Measurements from ENCODE around the gene ANXA4. TPM values are rescaled to one million over a fixed set of nuclear protein-coding genes. Genes with fewer than 3 reads are reported as not detected.

The ANXA4 gene
- 2,875 TPM for total RNA-seq

DNA sequence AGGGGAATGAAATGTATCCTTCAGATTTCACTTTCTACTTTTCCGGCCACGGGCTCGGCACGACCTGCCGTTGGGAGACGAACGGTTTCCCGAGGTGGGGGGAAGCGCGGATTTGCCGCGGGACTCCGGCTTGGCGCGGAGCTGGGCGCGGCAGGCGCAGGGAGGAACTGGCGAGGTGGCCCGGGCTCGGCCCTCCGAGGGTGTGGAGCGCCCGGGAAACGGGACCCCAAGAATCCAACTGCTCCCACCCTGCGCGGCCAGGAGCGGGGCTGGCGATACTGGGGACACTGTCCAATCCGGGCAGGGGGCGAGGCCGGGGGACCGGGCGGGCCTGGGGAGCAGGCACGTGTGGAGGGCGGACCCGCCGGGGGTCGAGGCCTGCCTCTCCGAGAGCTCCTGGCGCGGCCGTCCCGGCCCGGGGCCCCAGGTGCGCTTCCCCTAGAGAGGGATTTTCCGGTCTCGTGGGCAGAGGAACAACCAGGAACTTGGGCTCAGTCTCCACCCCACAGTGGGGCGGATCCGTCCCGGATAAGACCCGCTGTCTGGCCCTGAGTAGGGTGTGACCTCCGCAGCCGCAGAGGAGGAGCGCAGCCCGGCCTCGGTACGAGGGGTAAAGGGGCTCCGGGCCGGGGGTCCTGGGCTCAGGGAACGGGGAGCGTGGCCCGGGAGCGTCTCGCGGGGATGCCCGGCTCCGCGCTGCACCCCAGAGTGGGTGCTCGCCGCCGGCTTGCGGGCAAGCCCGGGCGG is at the start of gene ANXA4:
Gene ANXA4, plus strand, starts transcription at position 560 of the 747 bp plus-strand sequence. CDS start 39,432 bp downstream, outside the sequence.
- DNase-seq (ENCODE audit: low spot score): peak; percentile 91

DNA sequence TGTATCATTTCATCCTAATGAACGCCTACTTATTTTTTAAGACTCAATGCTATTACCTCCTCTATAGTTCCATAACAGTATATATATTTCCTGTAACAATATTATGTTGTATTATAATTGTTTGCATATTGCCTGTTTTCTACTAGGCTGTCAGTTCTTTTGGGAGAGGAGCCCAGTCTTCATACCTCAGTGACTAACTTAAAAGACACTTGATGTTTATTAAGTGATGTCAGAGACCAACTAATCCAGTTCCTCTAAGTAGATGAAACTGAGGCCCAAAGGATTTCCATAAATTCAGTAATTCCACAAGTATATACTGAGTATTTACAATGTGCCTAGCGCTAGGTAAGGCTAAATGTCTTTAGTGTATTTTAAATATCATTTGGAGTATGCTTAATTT is 49.5 kb upstream of the ANXA4 start:
- DNase-seq (ENCODE audit: low spot score): no peak

DNA sequence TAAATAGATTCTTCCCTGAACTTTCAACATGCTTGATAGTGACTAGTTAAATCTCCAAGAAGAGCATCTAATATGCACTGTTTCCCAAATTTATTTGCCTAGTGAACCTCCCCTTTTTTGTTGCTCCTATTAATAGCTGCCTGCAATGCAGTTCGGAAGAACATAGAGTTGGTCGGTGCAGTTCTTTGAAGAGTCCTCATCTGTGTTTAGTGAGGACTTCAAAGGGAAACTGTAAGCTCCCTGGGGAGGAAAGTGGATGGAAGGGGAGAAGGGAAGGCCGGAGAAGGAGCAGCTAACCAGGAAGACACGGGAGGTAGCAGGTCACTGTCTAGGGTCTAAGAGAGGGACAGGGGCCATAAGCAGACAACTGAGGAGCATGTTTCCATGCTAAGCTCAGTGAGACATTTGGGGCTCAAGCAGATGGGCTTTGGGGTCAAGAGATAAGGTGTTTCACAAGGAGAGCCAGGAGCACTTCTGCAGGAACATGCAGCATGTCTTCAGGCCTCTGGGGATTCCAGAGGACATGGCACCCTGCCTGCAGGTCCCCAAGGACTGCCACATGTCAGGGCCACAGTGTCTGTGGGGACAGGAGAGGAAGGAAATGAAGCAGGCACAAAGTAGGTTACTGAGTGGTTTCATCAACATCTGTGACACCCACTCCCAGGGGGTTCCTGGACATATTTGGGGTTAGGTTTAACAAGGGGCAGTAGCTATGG is 48.7 kb upstream of the ANXA4 start:
- no peak for DNase-seq (ENCODE audit: low spot score)

DNA sequence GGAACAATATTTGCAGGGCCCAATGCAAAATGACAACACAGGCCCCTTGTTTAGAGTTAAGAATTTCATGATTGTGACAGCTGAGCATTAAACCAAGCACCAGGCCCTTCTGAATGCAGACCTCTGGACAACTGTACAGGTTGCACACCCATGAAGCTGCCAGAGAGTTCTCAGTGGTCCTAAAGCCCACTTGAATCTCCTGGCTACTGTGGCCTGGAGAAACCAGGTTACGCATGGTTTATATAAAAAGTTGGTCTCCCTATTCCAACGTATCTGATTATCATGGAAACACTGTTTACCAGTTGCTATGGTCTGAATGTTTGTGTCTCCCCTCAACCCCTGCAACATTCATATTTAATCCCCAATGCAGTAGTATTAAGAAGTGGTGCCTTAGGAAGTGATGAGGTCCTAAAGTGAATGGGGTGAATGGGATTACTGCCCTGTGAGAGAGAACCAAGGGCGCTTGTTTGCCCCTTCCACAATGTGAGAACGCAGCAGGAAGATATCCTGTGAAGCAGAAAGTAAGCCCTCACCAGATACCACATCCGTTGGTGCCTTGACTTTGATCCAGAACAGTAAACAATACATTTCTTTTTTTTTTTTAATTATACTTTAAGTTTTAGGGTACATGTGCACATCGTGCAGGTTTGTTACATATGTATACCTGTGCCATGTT is 48.0 kb upstream of the ANXA4 start:
- no peak for DNase-seq (ENCODE audit: low spot score)

DNA sequence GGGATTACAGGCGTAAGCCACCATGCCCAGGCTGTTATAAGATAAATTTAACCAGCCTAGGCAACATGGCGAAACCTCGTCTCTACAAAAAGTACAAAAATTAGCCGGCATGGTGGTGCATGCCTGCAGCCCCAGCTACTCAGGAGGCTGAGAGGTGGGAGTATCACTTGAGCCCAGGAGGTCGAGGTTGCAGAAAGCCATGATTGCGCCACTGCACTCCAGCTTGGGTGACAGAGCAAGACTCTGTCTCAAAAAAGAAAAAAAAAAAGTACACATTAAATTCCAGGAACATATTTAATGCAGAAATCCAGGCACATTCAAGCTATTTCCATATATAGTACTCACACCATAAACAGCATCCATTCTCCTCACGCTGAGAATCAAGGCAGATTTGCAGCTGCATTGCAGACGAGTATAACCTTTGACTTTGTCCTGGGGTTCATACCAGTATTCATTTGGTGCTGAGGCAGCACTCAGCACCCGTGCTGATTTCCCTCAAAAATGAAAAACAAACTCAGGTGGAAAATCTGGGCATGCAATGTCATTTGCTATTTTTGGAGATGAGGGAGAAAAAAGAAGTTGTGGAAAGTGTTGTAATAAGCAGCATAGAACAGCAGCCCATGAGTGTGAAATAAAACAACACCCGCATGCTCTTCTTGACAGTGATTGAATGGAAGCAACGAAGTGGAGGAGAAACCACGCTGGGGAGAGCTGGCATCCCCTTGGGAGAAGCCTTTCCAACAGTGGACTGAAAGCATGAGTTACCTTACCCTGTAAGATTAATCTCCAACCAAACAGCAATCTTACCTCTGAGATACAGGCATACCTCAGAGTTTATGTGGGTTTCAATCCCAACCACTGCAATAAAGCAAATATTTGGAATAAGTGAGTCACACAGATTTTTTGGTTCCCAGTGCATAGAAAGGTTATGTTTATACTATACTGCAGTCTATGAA is 46.8 kb upstream of the ANXA4 start:
- DNase-seq (ENCODE audit: low spot score): no peak

DNA sequence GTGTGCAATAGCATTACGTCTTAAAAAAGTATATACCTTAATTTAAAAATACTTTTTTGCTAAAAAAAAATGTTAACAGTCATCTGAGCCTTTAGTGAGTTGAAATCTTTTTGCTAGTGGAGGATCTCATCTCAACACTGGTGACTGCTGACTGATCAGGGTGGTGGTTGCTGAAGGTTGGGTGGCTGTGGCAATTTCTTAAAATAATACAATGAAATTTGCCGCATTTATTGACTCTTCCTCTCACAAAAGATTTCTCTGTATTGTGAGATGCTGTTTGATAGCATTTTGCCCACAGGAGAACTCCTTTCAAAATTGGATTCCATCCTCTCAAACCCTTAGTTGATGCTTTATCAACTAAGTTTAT is 46.1 kb upstream of the ANXA4 start:
- no peak for DNase-seq (ENCODE audit: low spot score)

DNA sequence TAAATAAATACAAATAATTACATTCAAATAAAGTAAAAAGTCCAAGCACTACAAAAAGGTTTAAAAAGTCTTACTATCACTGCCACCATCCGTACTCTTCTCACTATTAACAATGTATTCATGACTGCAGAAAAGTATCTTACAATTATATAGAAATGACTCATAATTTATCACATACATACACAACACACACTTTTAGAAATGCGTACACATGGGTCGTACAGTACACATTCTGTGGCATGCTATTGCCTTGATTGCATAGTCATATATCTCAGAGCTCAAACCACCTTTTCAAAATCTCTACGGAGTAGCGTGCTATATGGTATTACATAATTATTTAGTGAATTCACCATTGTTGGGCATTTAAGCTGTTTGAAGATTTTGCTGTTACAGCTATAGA is 41.6 kb upstream of the ANXA4 start:
- no peak for DNase-seq (ENCODE audit: low spot score)

DNA sequence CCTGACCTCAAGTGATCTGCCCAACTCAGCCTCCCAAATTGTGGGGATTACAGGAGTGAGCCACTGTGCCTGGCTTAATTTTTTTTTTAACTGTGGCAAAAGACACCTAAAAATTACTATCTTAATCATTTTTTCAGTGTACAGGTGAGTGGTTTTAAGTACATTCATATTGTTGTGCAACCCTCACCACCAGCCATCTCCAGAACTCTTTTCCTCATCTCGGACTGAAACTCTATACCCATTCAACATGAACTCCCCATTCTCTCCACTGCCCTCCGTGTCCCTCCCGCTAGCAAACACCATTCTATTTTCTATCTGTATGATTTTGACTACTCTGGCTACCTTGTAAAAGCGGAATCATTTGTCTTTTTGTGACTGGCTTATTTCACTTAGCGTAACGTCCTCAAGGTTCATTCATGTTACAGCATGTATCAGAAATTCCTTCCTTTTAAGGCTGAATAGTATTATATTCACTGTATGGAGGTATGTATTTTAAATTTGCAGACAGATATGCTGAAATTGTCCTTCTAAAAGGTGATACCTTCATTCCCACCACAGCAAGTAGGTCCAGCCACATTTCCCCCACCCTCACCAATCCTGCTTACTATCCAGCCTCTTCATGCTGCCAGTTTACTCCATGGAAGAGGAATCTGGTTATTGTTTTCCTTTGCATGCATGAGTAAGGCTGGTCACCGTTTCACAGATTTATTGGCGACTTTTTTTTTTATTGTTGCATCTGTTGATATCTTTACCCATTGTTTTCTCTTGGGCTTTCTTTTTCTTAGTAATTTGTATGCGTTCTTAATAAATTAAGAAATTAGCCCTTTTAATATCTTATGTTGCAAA is 40.6 kb upstream of the ANXA4 start:
- DNase-seq (ENCODE audit: low spot score): no peak

DNA sequence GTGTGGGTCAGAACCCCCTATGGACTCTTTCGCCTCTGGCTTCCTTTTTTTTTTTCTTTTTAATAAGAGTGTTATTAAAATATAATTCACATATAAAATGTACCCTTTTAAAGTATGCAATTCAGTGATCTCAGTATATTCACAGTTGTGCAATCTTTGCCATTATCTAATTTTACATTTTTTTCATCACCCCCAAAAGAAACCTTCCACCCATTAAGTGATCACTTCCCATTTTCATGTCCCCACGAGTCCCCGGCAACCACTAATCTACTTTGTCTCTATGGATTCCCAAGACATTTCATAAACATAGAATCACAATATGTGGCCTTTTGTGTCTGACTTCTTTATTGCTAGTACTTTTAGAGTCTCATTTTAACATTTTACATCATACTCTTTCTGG is 38.7 kb upstream of the ANXA4 start:
- no peak for DNase-seq (ENCODE audit: low spot score)

DNA sequence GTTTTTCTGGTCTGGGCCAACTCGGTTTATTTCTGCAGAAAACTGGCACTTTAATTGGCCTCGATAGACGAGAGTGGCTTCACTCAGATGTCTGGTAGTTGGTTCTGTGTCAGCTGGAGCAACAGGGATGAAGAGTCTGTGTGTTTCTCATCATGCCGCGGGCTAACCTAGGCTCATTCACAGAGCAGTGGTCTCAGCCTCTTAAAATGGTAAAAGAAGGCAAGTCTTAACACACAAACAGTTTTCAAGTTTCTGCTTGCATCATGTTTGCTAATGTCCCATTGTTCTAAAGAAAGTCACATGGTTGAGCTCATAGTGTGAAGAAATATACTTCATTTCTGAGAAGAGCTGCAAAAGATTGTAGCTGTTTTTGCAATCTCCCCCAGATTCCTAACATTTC is 37.5 kb upstream of the ANXA4 start:
- no peak for DNase-seq (ENCODE audit: low spot score)

DNA sequence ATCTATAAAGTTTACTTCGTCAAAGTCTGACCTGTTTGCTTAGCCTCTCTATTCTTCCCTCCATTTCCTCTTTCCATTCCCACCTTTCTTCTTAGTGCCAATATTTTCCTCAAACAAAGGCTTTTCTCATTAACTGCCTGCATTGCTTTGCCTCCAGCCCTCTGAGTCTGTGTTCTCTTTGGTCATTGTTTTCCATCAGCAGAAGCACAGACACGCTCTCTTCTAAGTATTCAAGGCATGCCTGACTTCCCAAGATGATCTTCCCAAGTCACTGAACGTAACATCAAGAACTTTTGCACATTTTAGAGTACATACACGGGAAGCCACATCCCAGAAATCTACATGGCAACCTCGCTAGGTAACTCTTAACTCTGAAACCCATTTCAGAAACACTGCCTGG is 32.6 kb upstream of the ANXA4 start:
- DNase-seq (ENCODE audit: low spot score): no peak

DNA sequence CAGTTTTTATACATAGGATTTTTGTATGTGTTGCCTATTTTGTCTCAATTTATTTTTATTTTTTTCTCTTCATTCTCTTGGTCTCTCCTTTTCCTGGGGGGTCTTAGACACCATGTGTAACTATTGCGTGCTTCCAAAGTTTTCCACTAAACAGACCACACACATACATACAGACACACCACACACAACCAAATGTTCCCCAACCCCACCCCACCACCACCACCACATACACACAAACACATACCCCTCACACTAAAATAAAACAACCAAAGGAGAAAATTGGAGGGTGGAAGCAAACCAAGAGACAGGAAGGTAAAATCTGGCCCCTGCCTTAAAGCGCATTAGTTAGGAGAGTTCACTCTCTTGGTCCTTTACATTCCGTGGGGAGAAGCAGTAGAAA is 30.0 kb upstream of the ANXA4 start:
- no peak for DNase-seq (ENCODE audit: low spot score)

DNA sequence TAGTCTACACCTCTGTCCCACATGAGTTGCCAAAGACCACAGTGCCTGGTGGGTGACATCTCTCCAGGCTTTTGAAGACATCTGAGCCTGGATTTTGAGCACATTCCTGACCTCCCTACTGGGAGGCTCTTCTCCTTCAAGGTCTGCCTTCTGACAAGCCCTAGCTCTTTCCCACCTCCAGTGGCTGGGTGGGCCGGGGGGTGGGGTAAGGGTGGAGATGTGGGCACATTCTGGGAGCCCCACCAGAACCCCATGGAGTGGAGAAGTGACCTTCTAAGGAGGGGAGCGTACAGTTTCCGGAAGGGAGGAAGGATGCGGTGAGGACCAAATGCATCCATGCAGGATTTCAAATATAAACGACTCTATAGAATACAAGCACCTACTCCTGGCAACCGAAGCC is 27.9 kb upstream of the ANXA4 start:
- no peak for DNase-seq (ENCODE audit: low spot score)

DNA sequence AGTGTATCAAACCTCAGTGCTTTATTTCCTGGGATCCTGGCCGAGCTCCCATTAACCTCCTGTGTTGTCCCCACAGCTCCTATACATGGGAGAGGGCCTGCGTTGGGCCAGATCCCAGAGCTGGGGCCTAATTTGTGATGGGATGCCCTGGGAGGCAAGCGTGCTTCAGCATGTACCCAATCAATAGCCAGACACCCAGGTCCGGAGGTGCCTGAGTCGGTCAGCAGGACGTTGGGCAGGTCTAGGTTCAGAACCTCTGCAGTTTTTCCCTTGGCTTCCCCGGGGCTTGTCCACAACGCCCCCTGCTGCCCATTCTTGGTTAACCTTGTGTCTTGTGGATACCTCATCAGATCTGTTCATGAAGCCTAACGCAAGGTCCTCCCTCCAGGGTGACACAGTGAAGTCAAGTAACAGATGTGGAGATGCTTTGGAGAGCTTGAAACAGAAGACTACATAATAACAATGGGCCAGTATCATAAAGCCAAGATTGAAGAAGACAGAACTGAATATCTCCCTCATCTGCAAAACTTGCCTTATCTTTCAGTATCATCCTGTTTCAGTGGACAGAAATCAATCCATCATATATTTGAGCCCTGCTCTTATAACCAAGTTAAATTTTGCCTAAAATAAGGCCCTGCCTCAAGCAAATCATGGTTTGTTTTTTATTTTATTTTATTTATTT is 27.3 kb upstream of the ANXA4 start:
- DNase-seq (ENCODE audit: low spot score): peak; percentile 91

DNA sequence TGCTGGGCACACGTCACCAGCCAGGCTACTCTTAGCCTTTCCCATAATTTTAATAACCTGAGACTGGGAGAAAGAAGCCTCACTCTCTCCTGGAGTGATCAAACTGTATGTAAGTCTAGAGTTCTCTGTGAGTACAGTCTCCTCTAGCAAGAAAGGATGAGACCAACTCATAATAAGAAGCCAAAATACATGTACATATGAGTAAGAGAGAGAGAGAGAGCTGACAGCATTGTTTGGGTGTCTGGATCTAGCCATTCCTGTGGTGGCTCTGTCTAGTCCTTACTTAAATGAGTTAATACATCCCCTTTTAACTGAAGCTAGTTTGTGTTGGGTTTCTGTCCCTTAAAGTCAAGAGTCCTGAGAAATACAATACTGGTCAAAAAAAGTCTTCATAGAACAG is 26.0 kb upstream of the ANXA4 start:
- no peak for DNase-seq (ENCODE audit: low spot score)

DNA sequence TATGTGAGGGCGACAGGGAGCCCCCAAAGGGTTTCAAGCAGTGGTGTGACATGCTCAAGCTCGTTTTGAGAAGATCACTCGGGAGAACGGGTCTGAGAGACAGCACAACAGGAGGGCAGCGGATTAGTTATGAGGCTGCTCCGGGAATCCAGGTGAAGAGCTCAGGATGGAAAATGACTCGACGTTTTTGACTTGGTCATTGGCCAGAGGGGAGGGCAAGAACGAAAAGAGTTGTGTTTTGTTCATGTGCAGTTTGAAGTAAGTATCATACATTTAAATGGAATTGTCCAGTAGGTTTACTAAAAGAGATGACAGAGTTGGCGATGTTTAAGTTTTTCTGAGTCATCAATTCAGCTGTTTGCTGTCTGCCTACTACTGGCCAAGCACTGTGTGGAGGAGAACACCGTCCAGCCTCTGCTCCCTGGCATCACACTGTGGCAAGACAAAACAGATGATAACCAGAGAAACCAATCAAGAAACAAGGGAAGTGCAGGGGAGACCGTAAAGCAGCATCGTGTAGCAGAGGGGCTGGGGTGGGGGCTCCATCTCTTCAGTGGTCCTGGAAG is 25.3 kb upstream of the ANXA4 start:
- no peak for DNase-seq (ENCODE audit: low spot score)

DNA sequence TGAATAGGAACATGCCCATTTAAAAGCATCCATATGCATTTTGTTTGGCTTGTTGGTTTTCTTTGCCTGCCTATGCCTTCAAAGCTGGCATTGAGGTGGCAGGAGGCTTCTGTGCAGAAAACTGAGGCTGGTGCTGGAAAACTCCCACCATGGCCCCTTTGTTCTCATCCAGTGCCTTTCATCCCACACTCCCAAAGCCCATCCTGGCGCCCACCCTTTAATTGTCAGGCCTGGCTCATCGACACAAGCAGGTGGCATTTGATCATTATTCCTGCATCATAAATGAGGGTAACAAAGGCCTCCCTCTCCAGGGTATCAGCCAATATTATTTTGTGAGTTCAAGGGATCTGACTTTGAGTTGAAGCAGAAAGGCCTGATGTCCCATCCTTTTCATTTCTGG is 24.7 kb upstream of the ANXA4 start:
- no peak for DNase-seq (ENCODE audit: low spot score)

DNA sequence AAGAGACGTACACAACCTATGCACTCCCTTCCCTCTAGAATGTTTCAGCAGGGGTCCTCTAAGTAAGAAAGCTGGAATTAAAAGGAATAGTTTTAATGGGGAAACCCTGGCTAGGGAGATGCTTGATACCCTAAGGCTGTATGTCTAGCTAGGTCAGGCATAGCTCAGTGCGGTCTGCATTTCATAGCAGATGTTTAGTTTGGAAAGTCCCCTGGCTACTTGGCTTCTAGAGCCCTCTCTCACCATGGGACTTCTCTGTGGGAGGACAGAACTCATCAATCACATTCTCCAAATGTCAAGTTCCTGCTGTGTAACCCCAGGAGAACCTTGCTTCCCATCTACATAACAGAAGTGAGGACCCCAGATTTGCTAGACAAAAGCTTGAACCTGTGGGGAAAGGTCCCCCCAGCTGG is 24.1 kb upstream of the ANXA4 start:
- DNase-seq (ENCODE audit: low spot score): no peak

DNA sequence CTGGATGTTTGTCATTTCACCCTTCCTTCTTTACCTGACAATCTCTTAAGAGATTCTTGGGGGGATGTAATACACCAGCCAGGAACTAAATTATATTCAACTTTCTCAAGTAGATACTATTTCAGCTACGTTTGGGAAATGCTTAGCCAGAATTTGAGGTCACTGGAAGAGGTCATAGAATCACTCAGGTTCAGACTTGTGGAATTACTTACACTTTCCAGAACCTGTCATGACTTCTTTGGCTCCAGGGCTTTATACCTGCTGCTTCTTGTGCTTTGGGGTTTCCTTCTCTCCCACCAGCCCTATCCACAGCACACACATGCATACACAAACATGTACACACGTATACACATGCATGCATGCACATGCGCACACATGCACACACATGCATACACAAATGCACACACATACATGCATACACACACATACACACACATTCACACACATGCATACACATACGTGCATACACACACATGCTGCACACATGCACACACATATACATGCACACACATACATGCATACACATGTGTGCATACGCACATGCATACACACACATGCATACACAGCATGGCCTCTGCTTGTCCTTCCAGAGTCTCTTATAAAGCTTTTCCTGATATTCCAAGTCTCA is 23.5 kb upstream of the ANXA4 start:
- no peak for DNase-seq (ENCODE audit: low spot score)

DNA sequence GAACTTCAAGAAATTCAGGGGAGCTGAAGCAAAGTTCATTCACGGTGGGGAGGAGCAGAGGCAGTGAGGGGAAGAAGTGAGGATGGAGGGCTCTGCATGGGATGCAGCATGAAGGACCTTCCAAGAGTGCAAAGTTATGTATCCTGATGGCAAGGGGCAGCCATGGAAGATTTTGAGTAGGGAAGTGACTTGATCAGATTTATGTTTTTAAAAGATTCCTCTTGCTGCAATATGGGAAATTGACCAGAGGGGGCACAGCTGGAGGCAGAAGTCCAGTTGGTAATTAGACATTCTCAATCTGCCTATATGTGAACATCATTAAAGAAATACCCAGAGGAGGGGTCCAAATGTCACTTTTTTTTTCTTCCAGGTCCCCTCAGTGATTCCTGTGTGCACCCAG is 21.5 kb upstream of the ANXA4 start:
- DNase-seq (ENCODE audit: low spot score): no peak
